ENCODE results near the gene CCDC102B.

- TF ChIP-seq CTCF (IDR thresholded peaks at IDR 0.05) = no peak
- TF ChIP-seq POLR2A (IDR thresholded peaks at IDR 0.05) = no peak
Observed at GRCh38 chr18:68861365-68861764, 63.5 kb downstream of the CCDC102B start.
